Measurements from ENCODE around the gene TLK2.

DNA sequence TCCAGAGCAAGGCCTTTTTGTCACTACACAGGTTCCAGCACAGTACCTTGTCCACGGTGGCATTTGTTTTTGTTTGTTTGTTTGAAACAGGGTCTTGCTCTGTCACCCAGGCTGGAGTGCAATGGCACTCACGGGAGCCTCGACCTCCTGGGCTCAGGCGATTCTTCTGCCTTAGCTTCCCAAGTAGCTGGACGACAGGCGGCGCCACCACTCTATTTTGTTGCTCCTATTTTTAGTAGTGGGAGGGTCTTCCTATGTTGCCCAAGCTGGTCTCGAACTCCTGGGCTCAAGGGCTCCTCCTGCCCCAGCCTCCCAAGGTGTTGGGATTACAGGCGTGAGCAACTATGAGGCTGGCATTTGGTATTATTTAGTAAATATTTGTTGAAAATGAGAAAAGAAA lies 159.2 kb downstream of the TLK2 start:
- TF ChIP-seq POLR2AphosphoS5 (IDR thresholded peaks at IDR 0.05; ENCODE audit: low read depth, low read length) (no peak), TAF1 (IDR thresholded peaks at IDR 0.05; ENCODE audit: borderline replicate concordance, insufficient read depth, low read length) (no peak)
- TF ChIP-seq, protein P1, sequence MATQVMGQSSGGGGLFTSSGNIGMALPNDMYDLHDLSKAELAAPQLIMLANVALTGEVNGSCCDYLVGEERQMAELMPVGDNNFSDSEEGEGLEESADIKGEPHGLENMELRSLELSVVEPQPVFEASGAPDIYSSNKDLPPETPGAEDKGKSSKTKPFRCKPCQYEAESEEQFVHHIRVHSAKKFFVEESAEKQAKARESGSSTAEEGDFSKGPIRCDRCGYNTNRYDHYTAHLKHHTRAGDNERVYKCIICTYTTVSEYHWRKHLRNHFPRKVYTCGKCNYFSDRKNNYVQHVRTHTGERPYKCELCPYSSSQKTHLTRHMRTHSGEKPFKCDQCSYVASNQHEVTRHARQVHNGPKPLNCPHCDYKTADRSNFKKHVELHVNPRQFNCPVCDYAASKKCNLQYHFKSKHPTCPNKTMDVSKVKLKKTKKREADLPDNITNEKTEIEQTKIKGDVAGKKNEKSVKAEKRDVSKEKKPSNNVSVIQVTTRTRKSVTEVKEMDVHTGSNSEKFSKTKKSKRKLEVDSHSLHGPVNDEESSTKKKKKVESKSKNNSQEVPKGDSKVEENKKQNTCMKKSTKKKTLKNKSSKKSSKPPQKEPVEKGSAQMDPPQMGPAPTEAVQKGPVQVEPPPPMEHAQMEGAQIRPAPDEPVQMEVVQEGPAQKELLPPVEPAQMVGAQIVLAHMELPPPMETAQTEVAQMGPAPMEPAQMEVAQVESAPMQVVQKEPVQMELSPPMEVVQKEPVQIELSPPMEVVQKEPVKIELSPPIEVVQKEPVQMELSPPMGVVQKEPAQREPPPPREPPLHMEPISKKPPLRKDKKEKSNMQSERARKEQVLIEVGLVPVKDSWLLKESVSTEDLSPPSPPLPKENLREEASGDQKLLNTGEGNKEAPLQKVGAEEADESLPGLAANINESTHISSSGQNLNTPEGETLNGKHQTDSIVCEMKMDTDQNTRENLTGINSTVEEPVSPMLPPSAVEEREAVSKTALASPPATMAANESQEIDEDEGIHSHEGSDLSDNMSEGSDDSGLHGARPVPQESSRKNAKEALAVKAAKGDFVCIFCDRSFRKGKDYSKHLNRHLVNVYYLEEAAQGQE (IDR thresholded peaks at IDR 0.05; ENCODE audit: insufficient read depth in 1 of 2, low read depth in 2 of 2, low read length in 2 of 2): no peak

Data from PFSK-1 (cell line).